H9 (cell line): ENCODE measurements around the gene FFAR4. TPM values are rescaled to one million over a fixed set of nuclear protein-coding genes. Genes with fewer than 3 reads are reported as not detected.

Experiments
- DNase-seq: peaks from one replicate; pipeline ENCODE4 v3.0.0-alpha.2; 2017
- H2AFZ ChIP-seq: one replicate; pipeline ENCODE4 v1.6.1; 2013; ENCODE audit warnings: mild to moderate bottlenecking, low read length, control low read depth, moderate library complexity
- H2AK5ac ChIP-seq: 2 replicates; pipeline ENCODE4 v1.6.1; 2013; ENCODE audit warnings: low read length, control low read depth, mixed read lengths; ENCODE audit not compliant: insufficient read length
- H2BK120ac ChIP-seq: one replicate; pipeline ENCODE4 v1.6.1; 2013; ENCODE audit warnings: low read depth, mild to moderate bottlenecking, low read length, control low read depth, inconsistent platforms; ENCODE audit not compliant: poor library complexity, severe bottlenecking
- H2BK12ac ChIP-seq: 2 replicates; pipeline ENCODE4 v1.6.1; 2013; ENCODE audit warnings: low read length, control low read depth, mixed read lengths, low read depth; ENCODE audit not compliant: insufficient read length
- H2BK15ac ChIP-seq: 2 replicates; pipeline ENCODE4 v1.6.1; 2013; ENCODE audit warnings: low read depth, low read length, control low read depth
- H2BK20ac ChIP-seq: one replicate; pipeline ENCODE4 v1.6.1; 2013; ENCODE audit warnings: low read depth, mild to moderate bottlenecking, low read length, control low read depth, inconsistent platforms; ENCODE audit not compliant: poor library complexity, severe bottlenecking
- H2BK5ac ChIP-seq: 2 replicates; pipeline ENCODE4 v1.6.1; 2013; ENCODE audit warnings: low read length, control low read depth, mixed read lengths; ENCODE audit not compliant: insufficient read length
- H3K14ac ChIP-seq: 2 replicates; pipeline ENCODE4 v1.6.1; 2013; ENCODE audit warnings: low read length, control low read depth; ENCODE audit not compliant: insufficient read depth
- H3K18ac ChIP-seq: 2 replicates; pipeline ENCODE4 v1.6.1; 2013; ENCODE audit warnings: low read depth, mild to moderate bottlenecking, mixed read lengths, low read length, control low read depth; ENCODE audit not compliant: insufficient read length
- H3K23ac ChIP-seq: 2 replicates; pipeline ENCODE4 v1.6.1; 2013; ENCODE audit warnings: low read length, control low read depth, mixed read lengths, low read depth; ENCODE audit not compliant: insufficient read length
- H3K23me2 ChIP-seq: 2 replicates; pipeline ENCODE4 v1.6.1; 2013; ENCODE audit warnings: low read depth, mild to moderate bottlenecking, mixed read lengths, low read length, control low read depth; ENCODE audit not compliant: insufficient read length, poor library complexity, severe bottlenecking
- H3K27ac ChIP-seq: 2 replicates; pipeline ENCODE4 v1.5.1; 2013; ENCODE audit warnings: low read length, control low read depth, mixed read lengths, low read depth; ENCODE audit not compliant: insufficient read length
- H3K27me3 ChIP-seq: 2 replicates; pipeline ENCODE4 v1.6.1; 2013; ENCODE audit warnings: low read length, control low read depth, inconsistent platforms; ENCODE audit not compliant: insufficient read depth
- H3K4ac ChIP-seq: 2 replicates; pipeline ENCODE4 v1.6.1; 2013; ENCODE audit warnings: low read depth, mild to moderate bottlenecking, control low read depth, inconsistent platforms, low read length, moderate library complexity
- H3K4me1 ChIP-seq: 2 replicates; pipeline ENCODE4 v1.6.1; 2013; ENCODE audit warnings: low read length, control low read depth, inconsistent platforms; ENCODE audit not compliant: insufficient read depth
- H3K4me2 ChIP-seq: 2 replicates; pipeline ENCODE4 v1.6.1; 2013; ENCODE audit warnings: low read length, control low read depth, mixed read lengths; ENCODE audit not compliant: insufficient read length, insufficient read depth
- H3K56ac ChIP-seq: 2 replicates; pipeline ENCODE4 v1.6.1; 2013; ENCODE audit warnings: low read depth, mild to moderate bottlenecking, mixed read lengths, low read length, control low read depth; ENCODE audit not compliant: insufficient read length
- H3K79me1 ChIP-seq: 2 replicates; pipeline ENCODE4 v1.6.1; 2013; ENCODE audit warnings: low read depth, mild to moderate bottlenecking, moderate library complexity, low read length, control low read depth, inconsistent platforms; ENCODE audit not compliant: insufficient read depth, poor library complexity, severe bottlenecking
- H3K79me2 ChIP-seq: 2 replicates; pipeline ENCODE4 v1.6.1; 2013; ENCODE audit warnings: low read length, control low read depth, inconsistent platforms; ENCODE audit not compliant: insufficient read depth
- H3K9ac ChIP-seq: 2 replicates; pipeline ENCODE4 v1.6.1; 2013; ENCODE audit warnings: low read length, control low read depth, mixed read lengths; ENCODE audit not compliant: insufficient read length; ENCODE audit errors: extremely low read depth
- H3K9me3 ChIP-seq: one replicate; pipeline ENCODE4 v1.6.1; 2013; ENCODE audit warnings: low read depth, low read length, inconsistent platforms; ENCODE audit not compliant: control insufficient read depth
- H3T11ph ChIP-seq: one replicate; pipeline ENCODE4 v1.6.1; 2013; ENCODE audit warnings: mild to moderate bottlenecking, low read length, control low read depth, inconsistent platforms
- H4K20me1 ChIP-seq: one replicate; pipeline ENCODE4 v1.6.1; 2013; ENCODE audit not compliant: control insufficient read depth, insufficient read length, insufficient read depth
- H4K5ac ChIP-seq: 2 replicates; pipeline ENCODE4 v1.6.1; 2013; ENCODE audit warnings: low read depth, mild to moderate bottlenecking, mixed read lengths, low read length, control low read depth; ENCODE audit not compliant: insufficient read length
- H4K8ac ChIP-seq: replicated peaks from 2 replicates; pipeline ENCODE4 v1.6.1; 2013; ENCODE audit warnings: low read length, control low read depth, mixed read lengths, low read depth; ENCODE audit not compliant: insufficient read length
- H4K91ac ChIP-seq: 2 replicates; pipeline ENCODE4 v1.6.1; 2013; ENCODE audit warnings: low read depth, mild to moderate bottlenecking, moderate library complexity, mixed read lengths, low read length, control low read depth; ENCODE audit not compliant: insufficient read length
- H3K27ac Mint-ChIP-seq, 3 experiments: 2 replicates in 2 of 3; 3 replicates in 1 of 3; pipeline ENCODE4 v1.8.0; 2020 to 2021; ENCODE audit warnings: mixed read lengths in 3 of 3, mild to moderate bottlenecking in 1 of 3, moderate library complexity in 1 of 3
- H3K27me3 Mint-ChIP-seq: 2 replicates; pipeline ENCODE4 v1.8.0; 2021; ENCODE audit warnings: low read depth, mild to moderate bottlenecking, moderate library complexity, mixed read lengths
- H3K36me3 Mint-ChIP-seq, 3 experiments: 2 replicates in 2 of 3; 3 replicates in 1 of 3; pipeline ENCODE4 v1.8.0; 2020 to 2021; ENCODE audit warnings: low read depth in 3 of 3, mixed read lengths in 3 of 3; ENCODE audit not compliant: insufficient read depth in 1 of 3
- H3K4me1 Mint-ChIP-seq, 2 experiments: 2 replicates each; pipeline ENCODE4 v1.8.0; 2020; ENCODE audit warnings: mixed read lengths in 2 of 2
- H3K4me3 Mint-ChIP-seq, 2 experiments: 2 replicates in 1 of 2; 3 replicates in 1 of 2; pipeline ENCODE4 v1.8.0; 2020 to 2021; ENCODE audit warnings: mild to moderate bottlenecking in 2 of 2, mixed read lengths in 2 of 2, moderate library complexity in 1 of 2
- H3K9me3 Mint-ChIP-seq, 2 experiments: 2 replicates in 1 of 2; 3 replicates in 1 of 2; pipeline ENCODE4 v1.8.0; 2020; ENCODE audit warnings: mild to moderate bottlenecking in 2 of 2, mixed read lengths in 2 of 2, moderate library complexity in 1 of 2
- WGBS: extraction: QIAGEN DNeasy Blood & Tissue Kit; methylation state at CpG from one replicate; pipeline ENCODE4 v1.1.7; 2013; ENCODE audit warnings: missing lambda C conversion rate, low lambda C conversion rate, mixed read lengths; ENCODE audit not compliant: insufficient read length; ENCODE audit errors: extremely low coverage; 5-methylcytosine and 5-hydroxymethylcytosine counted together
- total RNA-seq: library from RNA; stranded (reverse); gene quantifications from 2 replicates; pipeline ENCODE4 v1.2.1, GENCODE V29; 2021
- TF ChIP-seq, protein P1 (sequence below): fragments of 200-600 bp; sonication (generic); conservative IDR thresholded peaks from 3 replicates; pipeline ENCODE4 v1.8.0; 2021; ENCODE audit warnings: antibody characterized with exemption, mild to moderate bottlenecking

The FFAR4 gene
- total RNA-seq, 1 experiment from 2014 or later: not detected

DNA sequence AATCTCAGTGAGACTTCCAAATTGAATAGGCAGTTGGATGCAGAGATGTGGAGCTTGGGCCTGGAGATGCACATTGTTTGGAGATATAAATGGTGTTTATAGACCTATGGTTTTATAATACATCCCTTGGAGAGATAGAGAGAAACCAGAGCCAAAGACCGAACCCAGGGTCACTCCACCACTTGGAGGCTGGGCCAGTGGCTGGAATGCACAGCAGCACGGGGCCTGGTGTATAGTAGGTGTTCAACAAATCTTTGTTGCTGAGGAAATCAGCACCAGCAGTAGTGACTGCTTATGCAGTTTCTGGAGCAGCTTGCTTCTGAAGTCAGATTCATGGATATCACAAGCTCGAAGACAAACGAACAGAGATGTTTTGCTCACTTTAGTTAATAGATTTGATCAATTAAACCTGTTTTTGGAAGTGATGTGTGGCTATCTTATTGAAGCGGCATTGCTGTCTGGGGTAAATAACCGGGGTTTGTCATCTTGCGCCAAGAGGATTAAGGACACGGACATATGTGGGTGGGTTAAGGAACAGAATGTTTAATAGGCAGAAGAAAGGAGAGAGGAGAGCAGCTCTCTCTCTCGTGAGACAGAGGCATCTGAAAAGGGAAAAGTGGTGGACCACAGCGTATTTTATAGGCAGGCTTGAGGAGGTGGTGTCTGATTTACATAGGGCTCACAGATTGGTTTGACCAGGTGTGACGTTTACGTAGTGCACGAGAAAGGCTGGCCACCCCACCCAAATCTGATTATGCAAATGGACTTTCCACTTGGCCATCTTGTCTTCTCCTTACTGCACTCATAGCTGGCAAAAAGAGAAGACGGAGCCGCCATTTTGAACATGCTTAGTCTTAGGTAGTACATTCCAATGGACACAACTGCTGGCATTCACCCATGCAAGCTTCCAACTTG lies 23.4 kb downstream of the FFAR4 start:
- Histone ChIP-seq H2BK20ac (no peak overlapping the region), H3K9ac (no peak overlapping the region), H2AK5ac (no peak overlapping the region), H4K20me1 (no peaks in the 10 kb centered on the region), H3K14ac (no peak overlapping the region), H3T11ph (no peak overlapping the region), H4K8ac (no peak overlapping the region), H3K56ac (no peak overlapping the region), H3K27ac (no peak overlapping the region), H3K4ac (no peak overlapping the region), H4K91ac (no peak overlapping the region), H2AFZ (no peak overlapping the region), H2BK120ac (no peak overlapping the region), H3K79me2 (no peaks in the 10 kb centered on the region), H3K23ac (no peak overlapping the region), H3K27me3 (no peaks in the 10 kb centered on the region), H2BK15ac (no peak overlapping the region), H3K4me1 (no peaks in the 10 kb centered on the region; the same call in 1 of the 2 replicates), H3K18ac (no peak overlapping the region), H3K79me1 (no peaks in the 10 kb centered on the region), H3K4me2 (no peak overlapping the region), H2BK12ac (no peak overlapping the region), H3K23me2 (no peaks in the 10 kb centered on the region), H2BK5ac (no peak overlapping the region), H3K9me3 (no peaks in the 10 kb centered on the region), H4K5ac (no peak overlapping the region)
- Mint-ChIP-seq H3K4me1 (peaks cover 15 to 18% of the 10 kb centered on the region in 2 experiments), H3K9me3 (no peaks in the 10 kb centered on the region), H3K27ac (no peak overlapping the region), H3K36me3 (no peaks in the 10 kb centered on the region), H3K4me3 (no peak overlapping the region), H3K27me3 (peaks cover 14% of the 10 kb centered on the region)
- TF ChIP-seq, protein P1, sequence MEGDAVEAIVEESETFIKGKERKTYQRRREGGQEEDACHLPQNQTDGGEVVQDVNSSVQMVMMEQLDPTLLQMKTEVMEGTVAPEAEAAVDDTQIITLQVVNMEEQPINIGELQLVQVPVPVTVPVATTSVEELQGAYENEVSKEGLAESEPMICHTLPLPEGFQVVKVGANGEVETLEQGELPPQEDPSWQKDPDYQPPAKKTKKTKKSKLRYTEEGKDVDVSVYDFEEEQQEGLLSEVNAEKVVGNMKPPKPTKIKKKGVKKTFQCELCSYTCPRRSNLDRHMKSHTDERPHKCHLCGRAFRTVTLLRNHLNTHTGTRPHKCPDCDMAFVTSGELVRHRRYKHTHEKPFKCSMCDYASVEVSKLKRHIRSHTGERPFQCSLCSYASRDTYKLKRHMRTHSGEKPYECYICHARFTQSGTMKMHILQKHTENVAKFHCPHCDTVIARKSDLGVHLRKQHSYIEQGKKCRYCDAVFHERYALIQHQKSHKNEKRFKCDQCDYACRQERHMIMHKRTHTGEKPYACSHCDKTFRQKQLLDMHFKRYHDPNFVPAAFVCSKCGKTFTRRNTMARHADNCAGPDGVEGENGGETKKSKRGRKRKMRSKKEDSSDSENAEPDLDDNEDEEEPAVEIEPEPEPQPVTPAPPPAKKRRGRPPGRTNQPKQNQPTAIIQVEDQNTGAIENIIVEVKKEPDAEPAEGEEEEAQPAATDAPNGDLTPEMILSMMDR: no peak
- no CpG with 5 or more reads among the region's 15 CpGs for WGBS
- no peak for DNase-seq
